Subcutaneous adipose tissue (tissue), 4 donors: ENCODE measurements around the gene ZNF71. TPM values are rescaled to one million over a fixed set of nuclear protein-coding genes. Genes with fewer than 3 reads are reported as not detected.

Source experiments
- total RNA-seq, 4 donors: library from RNA; depleted of rRNA; stranded (reverse); fragments of >200 nt; gene quantifications; one replicate each; pipeline ENCODE4 v1.1.0, GENCODE V29; 2016
- TF ChIP-seq, protein P1 (sequence below): fragments of 450-650 bp; IDR thresholded peaks from one replicate; pipeline ENCODE4 v1.5.1; 2016; ENCODE audit warnings: low read depth, mild to moderate bottlenecking, control low read depth, antibody characterized with exemption, moderate library complexity

Gene ZNF71
- total RNA-seq, 4 donors from 2014 or later = 5.1 to 9.0 (median 7.9) TPM

DNA sequence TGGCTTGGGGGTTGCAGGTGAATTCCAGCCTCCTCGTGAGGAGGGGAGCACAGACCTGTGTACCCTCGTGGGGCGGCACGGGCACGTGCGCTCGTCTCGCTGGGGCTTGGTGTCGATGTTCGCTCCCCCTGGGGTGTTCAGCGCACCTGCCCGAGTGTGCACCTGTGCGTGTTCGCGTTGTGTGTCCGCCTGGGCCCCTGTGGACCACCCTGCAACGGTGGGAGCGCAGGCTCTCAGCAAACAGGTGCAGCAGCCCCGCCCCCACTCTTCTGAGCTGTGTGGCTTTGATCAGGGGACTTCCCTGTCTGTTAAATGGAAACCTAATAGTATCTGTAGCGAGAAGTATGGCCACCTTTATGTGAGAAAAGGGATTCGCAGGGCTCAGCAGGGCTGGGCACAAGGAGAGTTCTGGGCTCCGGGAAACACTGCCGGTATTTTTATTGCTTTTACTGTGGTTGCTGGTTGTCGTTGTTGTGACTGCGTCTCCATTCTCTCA is 48.4 kb downstream of the ZNF71 start:
- TF ChIP-seq, protein P1, sequence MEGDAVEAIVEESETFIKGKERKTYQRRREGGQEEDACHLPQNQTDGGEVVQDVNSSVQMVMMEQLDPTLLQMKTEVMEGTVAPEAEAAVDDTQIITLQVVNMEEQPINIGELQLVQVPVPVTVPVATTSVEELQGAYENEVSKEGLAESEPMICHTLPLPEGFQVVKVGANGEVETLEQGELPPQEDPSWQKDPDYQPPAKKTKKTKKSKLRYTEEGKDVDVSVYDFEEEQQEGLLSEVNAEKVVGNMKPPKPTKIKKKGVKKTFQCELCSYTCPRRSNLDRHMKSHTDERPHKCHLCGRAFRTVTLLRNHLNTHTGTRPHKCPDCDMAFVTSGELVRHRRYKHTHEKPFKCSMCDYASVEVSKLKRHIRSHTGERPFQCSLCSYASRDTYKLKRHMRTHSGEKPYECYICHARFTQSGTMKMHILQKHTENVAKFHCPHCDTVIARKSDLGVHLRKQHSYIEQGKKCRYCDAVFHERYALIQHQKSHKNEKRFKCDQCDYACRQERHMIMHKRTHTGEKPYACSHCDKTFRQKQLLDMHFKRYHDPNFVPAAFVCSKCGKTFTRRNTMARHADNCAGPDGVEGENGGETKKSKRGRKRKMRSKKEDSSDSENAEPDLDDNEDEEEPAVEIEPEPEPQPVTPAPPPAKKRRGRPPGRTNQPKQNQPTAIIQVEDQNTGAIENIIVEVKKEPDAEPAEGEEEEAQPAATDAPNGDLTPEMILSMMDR = no peak

DNA sequence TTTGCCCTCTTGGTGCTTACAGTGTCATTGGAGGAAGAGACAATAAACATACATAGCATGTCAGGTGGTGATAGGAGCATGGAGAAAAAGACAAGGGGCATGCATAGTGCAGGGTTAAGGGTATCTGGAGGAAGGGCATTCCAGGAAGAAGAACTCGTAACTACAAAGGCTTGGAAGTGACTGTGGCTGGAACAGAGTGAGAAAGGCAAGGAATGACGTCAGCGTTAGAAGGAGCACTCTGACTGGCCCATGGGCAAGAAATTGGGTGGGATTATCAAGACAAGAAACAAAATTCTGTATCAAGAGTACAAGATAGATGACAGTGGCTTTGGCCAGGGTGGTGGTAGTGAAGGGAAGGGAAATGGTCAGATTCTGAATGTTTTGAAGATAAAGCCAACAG is 59.0 kb downstream of the ZNF71 start:
- TF ChIP-seq, protein P1 = no peak

DNA sequence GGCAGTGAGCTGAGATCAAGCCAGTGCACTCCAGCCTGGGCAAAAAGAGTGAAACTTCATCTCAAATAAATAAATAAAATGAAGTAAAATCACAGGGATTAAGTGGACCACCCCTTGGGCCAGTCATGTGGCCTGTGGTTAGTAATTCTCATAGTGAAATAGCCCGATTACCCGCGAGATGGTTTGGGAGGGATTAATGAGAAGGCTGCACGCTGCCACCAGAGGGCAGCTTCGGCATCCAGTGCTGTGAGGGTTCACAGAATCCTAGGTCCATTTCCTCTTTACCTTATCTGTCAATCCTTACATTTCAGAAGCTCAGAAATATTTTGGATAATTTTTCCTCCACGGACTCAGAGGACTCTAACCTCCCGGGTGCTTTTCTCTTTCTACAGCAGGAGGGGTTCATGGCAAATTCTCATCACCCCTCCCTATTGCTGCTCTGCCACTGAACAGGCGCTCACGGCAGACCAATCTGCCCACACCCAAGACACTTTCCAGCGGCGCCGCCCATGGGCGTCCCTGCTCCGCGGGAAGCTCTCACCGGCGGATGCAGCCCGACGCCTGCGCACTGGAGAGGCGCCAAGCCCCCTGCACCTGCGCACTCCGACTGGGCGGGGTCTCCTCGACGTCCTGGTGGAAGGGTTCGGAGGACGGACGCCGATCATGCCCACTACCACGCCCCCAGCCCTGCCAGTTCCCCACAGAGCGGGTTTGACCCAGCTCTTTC is 65.4 kb downstream of the ZNF71 start:
- TF ChIP-seq, protein P1 = no peak

DNA sequence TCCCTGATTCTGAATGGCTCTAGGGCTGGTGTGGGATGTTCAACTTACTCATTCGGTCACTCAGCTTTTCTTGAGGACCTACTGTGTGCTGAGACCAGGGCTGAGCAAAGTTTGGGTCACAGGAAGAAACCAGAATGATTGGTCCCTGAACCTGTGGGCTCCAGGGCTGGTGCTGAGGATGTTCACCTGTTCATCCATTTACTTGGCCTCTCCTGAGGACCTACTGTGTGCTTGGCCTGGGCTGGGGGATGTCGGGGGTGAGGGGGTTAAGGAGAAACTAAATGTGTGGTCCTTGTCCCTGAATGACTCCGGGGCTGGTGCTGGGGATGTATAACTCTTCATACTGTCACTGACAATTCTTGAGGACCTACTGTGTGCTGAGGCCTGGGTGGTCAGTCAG is 66.1 kb downstream of the ZNF71 start:
- TF ChIP-seq, protein P1 = no peak

DNA sequence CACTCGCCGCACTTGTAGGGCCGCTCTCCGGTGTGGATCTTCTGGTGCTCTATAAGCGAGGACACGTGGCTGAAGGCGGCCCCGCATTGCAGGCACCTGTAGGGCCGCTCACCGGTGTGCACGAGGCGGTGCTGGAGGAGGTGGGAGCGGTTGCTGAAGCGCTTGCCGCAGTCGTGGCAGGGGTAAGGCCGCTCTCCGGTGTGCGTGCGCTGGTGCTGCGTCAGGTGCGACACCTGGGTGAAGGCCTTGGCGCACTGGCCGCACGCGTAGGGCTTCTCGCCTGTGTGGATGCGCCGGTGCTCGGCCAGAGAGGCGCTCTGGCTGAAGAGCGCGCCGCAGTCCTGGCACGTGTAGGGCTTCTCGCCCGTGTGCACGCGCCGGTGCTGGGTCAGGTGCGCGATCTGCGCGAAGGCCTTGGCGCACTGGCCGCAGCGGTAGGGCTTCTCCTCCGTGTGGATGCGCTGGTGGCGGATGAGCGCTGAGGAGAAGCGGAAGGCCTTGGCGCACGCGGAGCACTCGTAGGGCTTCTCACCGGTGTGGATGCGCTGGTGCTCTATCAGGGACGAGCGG is 68.9 kb downstream of the ZNF71 start:
- TF ChIP-seq, protein P1 = no peak

DNA sequence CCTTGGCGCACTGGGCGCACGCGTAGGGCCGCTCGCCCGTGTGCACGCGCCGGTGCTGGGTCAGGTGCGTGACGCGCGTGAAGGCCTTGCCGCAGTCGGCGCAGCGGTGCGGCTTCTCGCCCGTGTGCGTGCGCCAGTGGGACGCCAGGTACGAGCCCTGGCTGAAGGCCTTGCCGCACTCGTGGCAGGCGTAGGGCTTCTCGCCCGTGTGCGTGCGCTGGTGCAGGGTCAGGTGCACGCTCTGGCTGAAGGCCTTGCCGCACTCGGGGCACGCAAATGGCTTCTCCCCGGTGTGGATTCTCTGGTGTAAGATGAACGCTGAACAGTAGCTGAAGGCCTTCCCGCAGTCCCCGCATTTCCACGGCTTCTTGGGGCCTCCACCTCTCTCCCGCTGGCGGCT is 69.4 kb downstream of the ZNF71 start:
- TF ChIP-seq, protein P1 = no peak

DNA sequence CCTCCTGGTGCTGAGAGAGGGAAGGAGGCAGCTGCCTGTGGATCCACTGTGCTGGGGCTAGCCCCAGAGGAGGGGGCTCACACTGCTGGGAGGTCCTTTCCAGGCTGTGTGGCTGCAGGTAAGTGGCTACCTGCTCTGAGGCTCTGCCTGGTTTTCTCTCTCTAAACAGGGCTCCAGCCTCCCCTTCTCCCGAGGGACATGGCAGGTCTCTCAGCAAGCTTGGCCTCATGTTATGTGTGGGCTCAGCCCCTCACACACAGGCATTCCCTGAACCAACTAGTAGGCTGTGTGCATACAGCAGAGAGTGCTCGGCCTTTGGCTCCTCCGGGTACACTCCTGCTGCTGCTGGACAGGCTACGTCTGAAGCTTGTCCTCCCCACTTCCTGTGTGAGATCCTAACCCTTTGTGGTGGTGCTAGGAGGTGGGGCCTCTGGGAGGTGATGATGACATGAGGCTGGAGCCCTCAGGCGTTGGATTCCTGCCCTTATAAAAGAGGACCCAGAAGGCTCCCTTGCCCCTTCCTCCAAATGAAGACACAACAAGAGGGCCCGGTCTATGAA is 72.3 kb downstream of the ZNF71 start:
- TF ChIP-seq, protein P1 = no peak
